HL-60/S4 treated with retinoic acid at 250 ng/mL for 4 days and 3 days (cell line): Measurements from ENCODE around the gene CHMP2A.
"Not testable (repeated sequence)": the region's sequence is repeated elsewhere in the genome, so short reads cannot be mapped to it uniquely, and the experiment has no call there.

Experiments
- in situ Hi-C: fragments of 300-500 bp; cut with MboI; formaldehyde crosslinking; loops from 2 replicates; pipeline ENCODE4 v1.7.0; 2022; ENCODE audit warnings: low sequenced_read_pairs

Gene CHMP2A

GRCh38 chr19:58513694-58514563 is 41.0 kb downstream of the CHMP2A start:
- in situ Hi-C loops, result no loop called here

GRCh38 chr19:58513213-58513693 is 41.7 kb downstream of the CHMP2A start:
- in situ Hi-C loops, result no loop called here

- in situ Hi-C loops, result no loop called here
Measured at GRCh38 chr19:58511353-58512208, 43.3 kb downstream of the CHMP2A start, which contains the start of gene SLC27A5. Gene SLC27A5, minus strand, starts transcription at chr19:58511992. Its CDS starts 37 bp downstream, at chr19:58511955.

GRCh38 chr19:58510084-58510862 is 44.6 kb downstream of the CHMP2A start:
- in situ Hi-C loops, result no loop called here

GRCh38 chr19:58509731-58510083 is 45.2 kb downstream of the CHMP2A start:
- in situ Hi-C loops, result no loop called here

- in situ Hi-C loops, result not testable (repeated sequence)
Measured at GRCh38 chr19:58507602-58508223, 47.2 kb downstream of the CHMP2A start.
